Measurements from ENCODE around the gene POLR3H. TPM values are rescaled to one million over a fixed set of nuclear protein-coding genes. Genes with fewer than 3 reads are reported as not detected.

Gene POLR3H
- polyA plus RNA-seq, 1 donor (not counting 4 experiments of a cell fraction or from before 2014, with no cell fraction given) = 44.7 TPM

DNA sequence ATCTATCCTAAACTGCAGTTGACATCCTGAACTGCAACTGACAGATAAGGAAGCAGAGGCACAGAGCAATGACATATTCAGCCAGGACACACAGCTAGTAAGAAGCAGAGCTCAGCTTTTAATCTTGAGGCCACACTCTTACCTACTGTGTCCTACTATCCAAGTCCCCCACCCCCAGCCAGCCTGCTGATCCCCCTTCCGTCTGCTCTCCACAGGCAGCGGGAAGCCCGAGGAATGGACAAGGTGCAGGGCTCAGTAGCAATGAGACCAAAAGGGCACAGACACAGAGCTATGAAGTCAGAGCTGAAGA lies 4.3 kb downstream of the POLR3H start:
- Histone ChIP-seq H3K27me3 (ENCODE audit: control insufficient read depth, extremely low read depth, insufficient read depth, low read length) (no peaks in the 10 kb centered on the region), H4K20me1 (ENCODE audit: control insufficient read depth, extremely low read depth, insufficient read depth, low read length) (peaks cover 4% of the 10 kb centered on the region), H3K79me2 (ENCODE audit: control insufficient read depth, insufficient read depth, low read length) (peaks cover 52% of the 10 kb centered on the region), H3K4me3 (ENCODE audit: control insufficient read depth in 2 of 3, extremely low read depth in 1 of 3, insufficient read depth in 2 of 3, low read depth in 1 of 3, low read length in 3 of 3) (no peak overlapping the region), H3K9me1 (ENCODE audit: control insufficient read depth, extremely low read depth, insufficient read depth, low read length) (peaks cover 2% of the 10 kb centered on the region), H3K27ac (ENCODE audit: control insufficient read depth, insufficient read depth, low read length) (no peak overlapping the region), H3K36me3 (ENCODE audit: control insufficient read depth in 2 of 2, extremely low read depth in 1 of 2, insufficient read depth in 2 of 2, low read length in 2 of 2) (peaks cover 14 to 15% of the 10 kb centered on the region in 2 experiments), H3K4me2 (ENCODE audit: control insufficient read depth, extremely low read depth, insufficient read depth, low read depth, low read length) (no peak overlapping the region), H3K9ac (ENCODE audit: control insufficient read depth, extremely low read depth, insufficient read depth, low read length) (no peak overlapping the region), H3K9me3 (ENCODE audit: control insufficient read depth, low read depth, low read length) (no peaks in the 10 kb centered on the region), H2AFZ (ENCODE audit: control insufficient read depth, low read length) (no peak overlapping the region), H3K4me1 (ENCODE audit: control insufficient read depth, extremely low read depth, insufficient read depth, low read length) (peaks cover 9% of the 10 kb centered on the region)
- FAIRE-seq (no peak), DNase-seq (ENCODE audit: low read depth, low spot score) (no peak)
- dilution Hi-C loops (cut with MboI; ENCODE audit: extremely low pct_ligation_motif_present, low sequenced_read_pairs) = no loop called here
- TF ChIP-seq CTCF (optimal IDR thresholded peaks at IDR 0.05 in 1 of 3, IDR thresholded peaks at IDR 0.05 in 1 of 3, conservative IDR thresholded peaks at IDR 0.05 in 1 of 3; ENCODE audit: extremely low read depth in 1 of 3, insufficient read depth in 2 of 3, low read length in 3 of 3) (no peak), EZH2 (IDR thresholded peaks at IDR 0.05; ENCODE audit: low read length) (no peak)

DNA sequence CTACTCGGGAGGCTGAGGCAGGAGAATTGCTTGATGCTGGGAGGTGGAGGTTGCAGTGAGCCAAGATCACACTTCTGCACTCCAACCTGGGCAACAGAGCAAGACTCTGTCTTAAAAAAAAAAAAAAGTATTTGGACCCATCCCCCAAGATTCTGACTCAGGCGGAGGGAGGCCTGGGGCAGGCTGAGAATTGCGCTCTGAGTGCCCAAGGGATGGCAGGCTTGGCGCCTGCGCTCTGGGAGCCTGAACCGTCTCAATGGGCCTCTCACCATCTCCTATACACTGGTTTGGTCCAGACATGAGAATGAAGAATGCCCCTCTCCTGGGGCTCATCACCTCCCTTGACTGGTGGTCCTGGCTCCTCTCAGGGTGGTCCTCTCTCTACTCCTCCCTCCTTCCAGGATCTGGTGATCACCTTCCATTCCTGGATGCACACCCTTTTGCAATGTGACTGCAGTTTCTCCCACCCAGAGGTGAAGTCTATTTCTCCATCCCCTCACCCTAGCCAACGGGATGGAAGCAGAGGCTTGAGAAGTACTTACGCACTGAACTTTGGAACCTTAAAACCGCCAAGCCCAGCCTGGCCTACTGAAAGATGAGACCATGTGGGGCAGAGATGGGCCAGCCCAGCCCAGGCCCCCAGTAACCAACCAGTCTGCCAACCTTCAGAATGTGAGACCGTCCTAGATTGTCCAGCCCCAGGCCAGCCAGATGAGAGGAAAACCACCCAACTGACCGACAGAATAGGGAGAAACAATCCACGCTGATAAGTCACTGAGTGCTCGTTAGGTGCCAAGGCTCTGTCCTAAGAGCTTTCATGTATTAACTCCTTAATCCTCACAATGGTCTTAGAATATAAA lies 4.9 kb downstream of the POLR3H start:
- Histone ChIP-seq H3K4me1 (ENCODE audit: control insufficient read depth, extremely low read depth, insufficient read depth, low read length) (peaks cover 9% of the 10 kb centered on the region), H3K9me3 (ENCODE audit: control insufficient read depth, low read depth, low read length) (no peaks in the 10 kb centered on the region), H3K79me2 (ENCODE audit: control insufficient read depth, insufficient read depth, low read length) (peaks cover 52% of the 10 kb centered on the region), H2AFZ (ENCODE audit: control insufficient read depth, low read length) (no peak overlapping the region), H4K20me1 (ENCODE audit: control insufficient read depth, extremely low read depth, insufficient read depth, low read length) (peaks cover 4% of the 10 kb centered on the region), H3K27me3 (ENCODE audit: control insufficient read depth, extremely low read depth, insufficient read depth, low read length) (no peaks in the 10 kb centered on the region), H3K9ac (ENCODE audit: control insufficient read depth, extremely low read depth, insufficient read depth, low read length) (no peak overlapping the region), H3K4me3 (ENCODE audit: control insufficient read depth in 2 of 3, extremely low read depth in 1 of 3, insufficient read depth in 2 of 3, low read depth in 1 of 3, low read length in 3 of 3) (no peak overlapping the region), H3K36me3 (ENCODE audit: control insufficient read depth in 2 of 2, extremely low read depth in 1 of 2, insufficient read depth in 2 of 2, low read length in 2 of 2) (peaks cover 14 to 15% of the 10 kb centered on the region in 2 experiments), H3K9me1 (ENCODE audit: control insufficient read depth, extremely low read depth, insufficient read depth, low read length) (peaks cover 2% of the 10 kb centered on the region), H3K4me2 (ENCODE audit: control insufficient read depth, extremely low read depth, insufficient read depth, low read depth, low read length) (no peak overlapping the region), H3K27ac (ENCODE audit: control insufficient read depth, insufficient read depth, low read length) (no peak overlapping the region)
- FAIRE-seq (no peak), DNase-seq (ENCODE audit: low read depth, low spot score) (no peak)
- no peak for TF ChIP-seq CTCF (optimal IDR thresholded peaks at IDR 0.05 in 1 of 3, IDR thresholded peaks at IDR 0.05 in 1 of 3, conservative IDR thresholded peaks at IDR 0.05 in 1 of 3; ENCODE audit: extremely low read depth in 1 of 3, insufficient read depth in 2 of 3, low read length in 3 of 3)
- TF ChIP-seq EZH2 (IDR thresholded peaks at IDR 0.05; ENCODE audit: low read length) = no peak
- dilution Hi-C loops (cut with MboI; ENCODE audit: extremely low pct_ligation_motif_present, low sequenced_read_pairs) = no loop called here
